PC-3 (cell line): Measurements from ENCODE around the gene BEST2.

Source experiments
- EZH2 ChIP-seq: fragments of 300-600 bp; sonication (generic); IDR thresholded peaks from one replicate; pipeline ENCODE4 v1.6.1; 2017; ENCODE audit warnings: antibody characterized with exemption, mild to moderate bottlenecking, low read length; ENCODE audit not compliant: unreplicated experiment
- EZH2phosphoT487 ChIP-seq: fragments of 300-600 bp; sonication (generic); IDR thresholded peaks from 2 replicates; pipeline ENCODE4 v1.6.1; 2018; ENCODE audit warnings: mild to moderate bottlenecking, antibody characterized with exemption, low read length, borderline replicate concordance
- TF ChIP-seq, protein P1 (sequence below): fragments of 300-600 bp; sonication (generic); conservative IDR thresholded peaks from 2 replicates; pipeline ENCODE4 v1.5.1; 2017; ENCODE audit warnings: antibody characterized with exemption, low read depth, mild to moderate bottlenecking, low read length

DNA sequence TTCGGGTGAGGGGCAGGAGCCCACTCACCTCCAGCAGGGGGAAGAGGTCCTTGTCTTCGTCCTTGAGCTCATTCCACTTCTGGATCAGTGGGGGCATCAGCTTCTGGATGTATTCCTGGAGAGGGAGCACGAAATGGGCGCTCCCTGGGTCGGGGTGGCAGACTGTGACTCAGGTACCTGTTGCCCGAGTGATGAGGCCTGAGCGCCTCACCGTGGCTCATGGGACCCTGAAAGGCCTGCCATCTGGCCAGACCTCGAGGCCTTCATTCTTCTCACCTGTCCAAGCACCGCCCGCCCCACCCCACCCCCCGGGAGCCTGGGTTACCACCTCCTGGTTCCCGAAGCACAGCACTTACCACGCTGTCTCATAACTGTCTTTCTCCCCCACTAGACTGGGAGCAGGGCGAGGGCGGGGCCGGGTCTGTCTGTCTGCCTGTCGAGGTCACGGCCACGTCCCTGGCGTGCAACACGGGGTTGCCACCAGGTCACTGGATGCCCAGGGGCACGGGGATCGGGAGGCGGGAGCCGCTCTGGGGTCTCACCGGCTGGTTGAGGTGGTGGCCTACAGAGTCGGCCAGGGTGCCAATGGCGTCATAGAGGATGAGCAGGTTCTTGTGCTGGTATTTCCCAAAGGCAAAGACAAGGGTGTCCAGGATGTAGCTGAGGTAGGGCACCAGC lies 45.8 kb upstream of the BEST2 start:
- TF ChIP-seq, protein P1, sequence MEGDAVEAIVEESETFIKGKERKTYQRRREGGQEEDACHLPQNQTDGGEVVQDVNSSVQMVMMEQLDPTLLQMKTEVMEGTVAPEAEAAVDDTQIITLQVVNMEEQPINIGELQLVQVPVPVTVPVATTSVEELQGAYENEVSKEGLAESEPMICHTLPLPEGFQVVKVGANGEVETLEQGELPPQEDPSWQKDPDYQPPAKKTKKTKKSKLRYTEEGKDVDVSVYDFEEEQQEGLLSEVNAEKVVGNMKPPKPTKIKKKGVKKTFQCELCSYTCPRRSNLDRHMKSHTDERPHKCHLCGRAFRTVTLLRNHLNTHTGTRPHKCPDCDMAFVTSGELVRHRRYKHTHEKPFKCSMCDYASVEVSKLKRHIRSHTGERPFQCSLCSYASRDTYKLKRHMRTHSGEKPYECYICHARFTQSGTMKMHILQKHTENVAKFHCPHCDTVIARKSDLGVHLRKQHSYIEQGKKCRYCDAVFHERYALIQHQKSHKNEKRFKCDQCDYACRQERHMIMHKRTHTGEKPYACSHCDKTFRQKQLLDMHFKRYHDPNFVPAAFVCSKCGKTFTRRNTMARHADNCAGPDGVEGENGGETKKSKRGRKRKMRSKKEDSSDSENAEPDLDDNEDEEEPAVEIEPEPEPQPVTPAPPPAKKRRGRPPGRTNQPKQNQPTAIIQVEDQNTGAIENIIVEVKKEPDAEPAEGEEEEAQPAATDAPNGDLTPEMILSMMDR, result no peak
- TF ChIP-seq EZH2 (no peak), EZH2phosphoT487 (no peak)
